ENCODE results near the gene UXS1.

UXS1 gene

GRCh38 chr2:106126295-106126694 is 67.8 kb downstream of the UXS1 start:
- no peak overlapping the region for H3K9ac ChIP-seq (ENCODE audit: low read depth, low read length)
- H4K20me1 ChIP-seq (ENCODE audit: insufficient read depth, low read length): peaks cover 21% of the 10 kb centered on the region; the same call in 1 of the 2 replicates
- H3K27ac ChIP-seq (ENCODE audit: low read length): no peak overlapping the region
- H3K36me3 ChIP-seq (ENCODE audit: insufficient read depth, low read length): peaks cover 85% of the 10 kb centered on the region
- no peak overlapping the region for H3K4me3 ChIP-seq (ENCODE audit: low read depth in 1 of 2, low read length in 2 of 2)
- H3K27me3 ChIP-seq (ENCODE audit: insufficient read depth, low read length, poor library complexity): no peaks in the 10 kb centered on the region
- peaks cover 6% of the 10 kb centered on the region; the same call in 1 of the 2 replicates for H3K4me1 ChIP-seq (ENCODE audit: insufficient read depth, low read length)
- DNase-seq (no peak), ATAC-seq (ENCODE audit: insufficient read depth, low read depth) (no peak)
- H3K4me2 ChIP-seq (ENCODE audit: insufficient read depth, low read length): no peak overlapping the region
- H2AFZ ChIP-seq (ENCODE audit: low read depth, low read length): no peak overlapping the region
- peaks cover 41% of the 10 kb centered on the region for H3K79me2 ChIP-seq (ENCODE audit: insufficient read depth, low read length)
- no peaks in the 10 kb centered on the region for H3K9me3 ChIP-seq (ENCODE audit: insufficient read depth, low read length, severe bottlenecking)
- TF ChIP-seq CTCF (IDR thresholded peaks at IDR 0.05; ENCODE audit: borderline replicate concordance, extremely low read depth, low read length, poor library complexity, severe bottlenecking) (no peak), EZH2 (IDR thresholded peaks at IDR 0.05; ENCODE audit: borderline replicate concordance, low read depth, low read length, severe bottlenecking) (no peak)

- DNase-seq (no peak), ATAC-seq (ENCODE audit: insufficient read depth, low read depth) (no peak)
- Histone ChIP-seq H3K27ac (ENCODE audit: low read length) (no peak overlapping the region), H3K9ac (ENCODE audit: low read depth, low read length) (no peak overlapping the region), H2AFZ (ENCODE audit: low read depth, low read length) (no peak overlapping the region), H3K27me3 (ENCODE audit: insufficient read depth, low read length, poor library complexity) (no peaks in the 10 kb centered on the region), H3K4me1 (ENCODE audit: insufficient read depth, low read length) (no peaks in the 10 kb centered on the region; the same call in 1 of the 2 replicates), H3K36me3 (ENCODE audit: insufficient read depth, low read length) (peaks cover 93% of the 10 kb centered on the region), H3K4me3 (ENCODE audit: low read depth in 1 of 2, low read length in 2 of 2) (no peak overlapping the region), H4K20me1 (ENCODE audit: insufficient read depth, low read length) (peaks cover 16% of the 10 kb centered on the region; the same call in 1 of the 2 replicates), H3K9me3 (ENCODE audit: insufficient read depth, low read length, severe bottlenecking) (no peaks in the 10 kb centered on the region), H3K4me2 (ENCODE audit: insufficient read depth, low read length) (no peak overlapping the region), H3K79me2 (ENCODE audit: insufficient read depth, low read length) (peaks cover 40% of the 10 kb centered on the region)
- TF ChIP-seq EZH2 (IDR thresholded peaks at IDR 0.05; ENCODE audit: borderline replicate concordance, low read depth, low read length, severe bottlenecking): no peak
- no peak for TF ChIP-seq CTCF (IDR thresholded peaks at IDR 0.05; ENCODE audit: borderline replicate concordance, extremely low read depth, low read length, poor library complexity, severe bottlenecking)
Observed at GRCh38 chr2:106124905-106125549, 69.1 kb downstream of the UXS1 start.

- no peak overlapping the region for H2AFZ ChIP-seq (ENCODE audit: low read depth, low read length)
- H3K36me3 ChIP-seq (ENCODE audit: insufficient read depth, low read length): peaks cover 94% of the 10 kb centered on the region
- no peak overlapping the region for H3K27ac ChIP-seq (ENCODE audit: low read length)
- peaks cover 16% of the 10 kb centered on the region; the same call in 1 of the 2 replicates for H4K20me1 ChIP-seq (ENCODE audit: insufficient read depth, low read length)
- DNase-seq (no peak), ATAC-seq (ENCODE audit: insufficient read depth, low read depth) (no peak)
- no peak overlapping the region for H3K9ac ChIP-seq (ENCODE audit: low read depth, low read length)
- no peaks in the 10 kb centered on the region for H3K27me3 ChIP-seq (ENCODE audit: insufficient read depth, low read length, poor library complexity)
- H3K4me1 ChIP-seq (ENCODE audit: insufficient read depth, low read length): no peaks in the 10 kb centered on the region
- no peak overlapping the region for H3K4me2 ChIP-seq (ENCODE audit: insufficient read depth, low read length)
- H3K4me3 ChIP-seq (ENCODE audit: low read depth in 1 of 2, low read length in 2 of 2): no peak overlapping the region
- TF ChIP-seq EZH2 (IDR thresholded peaks at IDR 0.05; ENCODE audit: borderline replicate concordance, low read depth, low read length, severe bottlenecking) (no peak), CTCF (IDR thresholded peaks at IDR 0.05; ENCODE audit: borderline replicate concordance, extremely low read depth, low read length, poor library complexity, severe bottlenecking) (no peak)
- peaks cover 34% of the 10 kb centered on the region for H3K79me2 ChIP-seq (ENCODE audit: insufficient read depth, low read length)
- H3K9me3 ChIP-seq (ENCODE audit: insufficient read depth, low read length, severe bottlenecking): no peaks in the 10 kb centered on the region
Observed at GRCh38 chr2:106124106-106124756, 69.9 kb downstream of the UXS1 start.

Data from DND-41 (cell line).